H1 (cell line): ENCODE results near the gene DNAJC21. TPM values are rescaled to one million over a fixed set of nuclear protein-coding genes. Genes with fewer than 3 reads are reported as not detected.

Experiments
- CTCF ChIA-PET: fragments of 300-600 bp; sonication (Branson Sonifier 250); formaldehyde crosslinking; loops from one replicate; lab custom pipeline; 2021; ENCODE audit not compliant: partially characterized antibody; lab: Charles Lee
- POLR2A ChIA-PET: fragments of 300-600 bp; sonication (Branson Sonifier 250); formaldehyde crosslinking; loops from one replicate; lab custom pipeline; 2021; ENCODE audit warnings: inconsistent platforms; ENCODE audit not compliant: partially characterized antibody; lab: Charles Lee
- DNase-seq, 2 experiments: peaks; one replicate each; pipeline versions ENCODE4 v3.0.0 to v3.0.0-alpha.2; 2010 to 2022; ENCODE audit warnings: low spot score in 2 of 2, low read depth in 1 of 2, mixed read lengths in 1 of 2
- FAIRE-seq: peaks from 2 replicates; lab custom pipeline; 2011; peaks lifted over from hg19 to GRCh38; lab: Jason Lieb, UNC
- H2AFZ ChIP-seq: 2 replicates; pipeline ENCODE4 v1.8.1; 2012; ENCODE audit warnings: low read length, inconsistent platforms
- H2AK5ac ChIP-seq: 2 replicates; pipeline ENCODE4 v1.6.1; 2013; ENCODE audit warnings: low read depth, low read length
- H2BK120ac ChIP-seq: replicated peaks from 2 replicates; pipeline ENCODE3; 2013; ENCODE audit warnings: low read depth, low read length, inconsistent platforms
- H2BK12ac ChIP-seq: 2 replicates; pipeline ENCODE4 v1.6.1; 2013; ENCODE audit warnings: low read depth, low read length
- H2BK15ac ChIP-seq: 2 replicates; pipeline ENCODE4 v1.6.1; 2013; ENCODE audit warnings: low read length
- H2BK20ac ChIP-seq: 2 replicates; pipeline ENCODE4 v1.6.1; 2013; ENCODE audit warnings: low read length
- H2BK5ac ChIP-seq: 2 replicates; pipeline ENCODE4 v1.6.1; 2013; ENCODE audit warnings: low read depth, low read length
- H3K14ac ChIP-seq: 2 replicates; pipeline ENCODE4 v1.6.1; 2013; ENCODE audit warnings: inconsistent platforms; ENCODE audit not compliant: insufficient read length
- H3K18ac ChIP-seq: 2 replicates; pipeline ENCODE4 v1.6.1; 2013; ENCODE audit warnings: low read length; ENCODE audit errors: extremely low read depth
- H3K23ac ChIP-seq: 2 replicates; pipeline ENCODE4 v1.6.1; 2013; ENCODE audit warnings: inconsistent platforms; ENCODE audit not compliant: insufficient read length
- H3K23me2 ChIP-seq: 2 replicates; pipeline ENCODE4 v1.6.1; 2013; ENCODE audit warnings: low read depth, low read length
- H3K27ac ChIP-seq: 2 replicates; pipeline ENCODE4 v1.6.1; 2011; ENCODE audit warnings: low read depth, low read length, inconsistent platforms
- H3K27me3 ChIP-seq, 4 experiments: replicated peaks in 1 of 4; 1 replicate in 1 of 4; 2 replicates in 3 of 4; pipeline versions ENCODE4 v1.6.1 to v1.8.1; 2011 to 2013; ENCODE audit warnings: low read length in 3 of 4, mild to moderate bottlenecking in 3 of 4, inconsistent platforms in 2 of 4, mixed read lengths in 2 of 4, moderate library complexity in 1 of 4; ENCODE audit not compliant: control insufficient read depth in 3 of 4, insufficient read depth in 3 of 4; ENCODE audit errors: extremely low read depth in 1 of 4
- H3K36me3 ChIP-seq, 4 experiments: 2 replicates each; pipeline versions ENCODE4 v1.6.1 to v1.8.1; 2011 to 2013; ENCODE audit warnings: mild to moderate bottlenecking in 4 of 4, low read length in 3 of 4, moderate library complexity in 2 of 4, control low read depth in 1 of 4, inconsistent platforms in 1 of 4; ENCODE audit not compliant: insufficient read depth in 4 of 4, control insufficient read depth in 2 of 4
- H3K4ac ChIP-seq: replicated peaks from 2 replicates; pipeline ENCODE3; 2013; ENCODE audit warnings: low read length, low read depth, mixed read lengths, inconsistent platforms; ENCODE audit not compliant: insufficient read length
- H3K4me1 ChIP-seq, 4 experiments: replicated peaks in 1 of 4; 1 replicate in 1 of 4; 2 replicates in 3 of 4; pipeline versions ENCODE4 v1.6.1 to v1.8.1; 2011 to 2013; ENCODE audit warnings: low read length in 3 of 4, inconsistent platforms in 2 of 4, mixed read lengths in 1 of 4; ENCODE audit not compliant: insufficient read depth in 4 of 4, control insufficient read depth in 3 of 4
- H3K4me2 ChIP-seq, 2 experiments: 2 replicates each; pipeline versions ENCODE4 v1.6.1 to v1.8.1; 2011 to 2013; ENCODE audit warnings: low read depth in 2 of 2, low read length in 2 of 2, control low read depth in 1 of 2, inconsistent platforms in 1 of 2, mild to moderate bottlenecking in 1 of 2; ENCODE audit not compliant: insufficient read depth in 1 of 2
- H3K4me3 ChIP-seq, 4 experiments: fragments of 200-600, 300-600 bp in 1 of 4; sonication (generic), shearing (Covaris generic), sonication (Bioruptor Twin) in 1 of 4; 2 replicates each; pipeline versions ENCODE4 v1.5.1 to v1.8.1; 2011 to 2016; ENCODE audit warnings: low read length in 4 of 4, low read depth in 3 of 4, control low read depth in 2 of 4, inconsistent platforms in 2 of 4, mild to moderate bottlenecking in 2 of 4, mixed read lengths in 1 of 4, moderate library complexity in 1 of 4; ENCODE audit not compliant: insufficient read depth in 2 of 4; ENCODE audit errors: extremely low read depth in 1 of 4
- H3K56ac ChIP-seq: replicated peaks from 2 replicates; pipeline ENCODE3; 2013; ENCODE audit warnings: low read depth, mild to moderate bottlenecking, mixed read lengths, low read length, inconsistent platforms; ENCODE audit not compliant: insufficient read length
- H3K79me1 ChIP-seq: 2 replicates; pipeline ENCODE4 v1.6.1; 2013; ENCODE audit warnings: low read depth, low read length, control low read depth
- H3K79me2 ChIP-seq, 2 experiments: 2 replicates each; pipeline versions ENCODE4 v1.6.1 to v1.8.1; 2012 to 2013; ENCODE audit warnings: low read length in 2 of 2, mild to moderate bottlenecking in 2 of 2, inconsistent platforms in 1 of 2; ENCODE audit not compliant: insufficient read depth in 2 of 2, control insufficient read depth in 1 of 2
- H3K9ac ChIP-seq, 4 experiments: replicated peaks in 1 of 4; 1 replicate in 1 of 4; 2 replicates in 3 of 4; pipeline versions ENCODE4 v1.6.1 to v1.8.1; 2011 to 2013; ENCODE audit warnings: low read depth in 3 of 4, low read length in 3 of 4, control low read depth in 2 of 4, mild to moderate bottlenecking in 2 of 4, moderate library complexity in 2 of 4, inconsistent platforms in 1 of 4; ENCODE audit errors: extremely low read depth in 1 of 4
- H3K9me3 ChIP-seq, 2 experiments: 2 replicates each; pipeline versions ENCODE4 v1.6.1 to v1.8.1; 2012 to 2013; ENCODE audit warnings: mild to moderate bottlenecking in 2 of 2, moderate library complexity in 2 of 2, control low read depth in 1 of 2, inconsistent platforms in 1 of 2, low read depth in 1 of 2, low read length in 1 of 2, mixed read lengths in 1 of 2; ENCODE audit not compliant: insufficient read depth in 2 of 2
- H4K20me1 ChIP-seq, 2 experiments: replicated peaks in 1 of 2; 2 replicates each; pipeline versions ENCODE3 to v1.8.1; 2011 to 2013; ENCODE audit warnings: inconsistent platforms in 2 of 2, low read length in 2 of 2, mild to moderate bottlenecking in 1 of 2; ENCODE audit not compliant: insufficient read depth in 2 of 2, control insufficient read depth in 1 of 2
- H4K5ac ChIP-seq: 2 replicates; pipeline ENCODE4 v1.6.1; 2013; ENCODE audit warnings: low read length, low read depth, mixed read lengths, inconsistent platforms; ENCODE audit not compliant: insufficient read length
- H4K8ac ChIP-seq: 2 replicates; pipeline ENCODE4 v1.8.0; 2013; ENCODE audit warnings: mild to moderate bottlenecking, moderate library complexity, low read length, inconsistent platforms; ENCODE audit not compliant: insufficient read depth; ENCODE audit errors: extremely low read depth
- H4K91ac ChIP-seq: replicated peaks from 2 replicates; pipeline ENCODE3; 2013; ENCODE audit warnings: low read length, mixed read lengths, inconsistent platforms; ENCODE audit not compliant: insufficient read length
- BCL11A ChIP-seq, 2 experiments: IDR thresholded peaks; one replicate each; pipeline ENCODE4 v1.6.1; 2011; ENCODE audit warnings: low read depth in 2 of 2, low read length in 2 of 2, mild to moderate bottlenecking in 2 of 2
- CREB1 ChIP-seq: IDR thresholded peaks from 2 replicates; pipeline ENCODE4 v1.6.1; 2012; ENCODE audit warnings: inconsistent platforms
- GTF2F1 ChIP-seq: IDR thresholded peaks from 2 replicates; pipeline ENCODE4 v1.6.1; 2012; ENCODE audit warnings: low read depth, low read length, improper control_type of control experiment, borderline replicate concordance
- HDAC2 ChIP-seq, 2 experiments: fragments of 300-600 bp in 1 of 2; sonication (generic) in 1 of 2; IDR thresholded peaks; 2 replicates each; pipeline ENCODE4 v1.6.1; 2011 to 2012; ENCODE audit warnings: low read depth in 2 of 2, low read length in 2 of 2, mild to moderate bottlenecking in 2 of 2, moderate library complexity in 2 of 2, borderline replicate concordance in 1 of 2, inconsistent platforms in 1 of 2
- JUND ChIP-seq: IDR thresholded peaks from 2 replicates; pipeline ENCODE4 v1.6.1; 2011; ENCODE audit warnings: mild to moderate bottlenecking, improper control_type of control experiment, low read length
- PHF8 ChIP-seq: fragments of 200-600 bp; sonication (generic); conservative IDR thresholded peaks from 2 replicates; pipeline ENCODE4 v1.7.1; 2012; ENCODE audit warnings: low read depth, mild to moderate bottlenecking, inconsistent platforms, low read length, moderate library complexity
- RFX5 ChIP-seq: IDR thresholded peaks from 2 replicates; pipeline ENCODE4 v1.6.1; 2011; ENCODE audit warnings: low read depth, low read length, improper control_type of control experiment, borderline replicate concordance
- RNF2 ChIP-seq: fragments of 200-900, 300-1000 bp; sonication (generic); IDR thresholded peaks from 2 replicates; pipeline ENCODE4 v1.7.1; 2016; ENCODE audit warnings: borderline replicate concordance, low read depth, mild to moderate bottlenecking, antibody characterized with exemption, low read length; ENCODE audit not compliant: poor library complexity, severe bottlenecking; ENCODE audit errors: missing control alignments
- SAP30 ChIP-seq: fragments of 300-600 bp; sonication (generic); IDR thresholded peaks from 2 replicates; pipeline ENCODE4 v1.7.1; 2012; ENCODE audit warnings: low read length, moderate library complexity, mild to moderate bottlenecking, inconsistent platforms; ENCODE audit not compliant: insufficient read depth, insufficient replicate concordance
- SP2 ChIP-seq: IDR thresholded peaks from 2 replicates; pipeline ENCODE4 v1.6.1; 2012; ENCODE audit warnings: mild to moderate bottlenecking, low read length, inconsistent platforms
- SRF ChIP-seq: IDR thresholded peaks from 2 replicates; pipeline ENCODE4 v1.6.1; 2011; ENCODE audit warnings: mild to moderate bottlenecking, low read depth, low read length, moderate library complexity
- SUZ12 ChIP-seq: fragments of 200-600 bp; sonication (generic); IDR thresholded peaks from 2 replicates; pipeline ENCODE4 v1.6.1; 2012; ENCODE audit warnings: mild to moderate bottlenecking, inconsistent platforms, low read length, moderate library complexity, mixed read lengths
- YY1 ChIP-seq: IDR thresholded peaks from 2 replicates; pipeline ENCODE4 v1.6.1; 2011; ENCODE audit warnings: low read depth, mild to moderate bottlenecking, low read length
- ZNF274 ChIP-seq: IDR thresholded peaks from 2 replicates; pipeline ENCODE4 v1.7.0; 2012; ENCODE audit warnings: low read length, borderline replicate concordance; ENCODE audit errors: extremely low read depth
- WGBS, 2 experiments: shearing (Covaris generic) in 1 of 2; methylation state at CpG; one replicate each; pipeline versions ENCODE4 v1.1.6 to v1.1.7; 2013 to 2015; ENCODE audit warnings: low lambda C conversion rate in 2 of 2, mixed read lengths in 2 of 2, inconsistent platforms in 1 of 2, low coverage in 1 of 2, missing lambda C conversion rate in 1 of 2; ENCODE audit not compliant: insufficient replicate concordance in 2 of 2, insufficient coverage in 1 of 2, insufficient read length in 1 of 2; ENCODE audit errors: extremely low coverage in 1 of 2, missing lambda C conversion rate in 1 of 2; 5-methylcytosine and 5-hydroxymethylcytosine counted together
- polyA plus RNA-seq, 7 experiments: library from polyadenylated mRNA; depleted of rRNA in 3 of 7; stranded (reverse) in 5 of 7; unstranded in 2 of 7; fragments of >200 nt in 5 of 7; fragments of 200-250 nt in 2 of 7; gene quantifications; 1 replicate in 5 of 7; 2 replicates in 1 of 7; 4 replicates in 1 of 7; pipeline versions ENCODE4 v1.2.1 to v1.2.3, GENCODE V29; 2011 to 2013; ENCODE audit warnings: missing spikeins in 2 of 7, mixed read lengths in 2 of 7
- total RNA-seq: library from RNA; stranded (reverse); fragmentation: NEBNext Ultra II Directional; extraction: Animal tissue kit (Norgen Biotek cat#: 25700); gene quantifications from 2 replicates; pipeline ENCODE4 v1.2.1, GENCODE V29; 2021

DNAJC21 gene
- total and polyA plus RNA-seq, 2 of the 8 experiments (the other 6 are each of a cell fraction or from before 2014, with no cell fraction given): 5.1 to 47.5 TPM

- WGBS, 2 experiments: 94% methylated on average over 6 of the region's 6 CpGs; no CpG with 5 or more reads in 1 of the 2 experiments
- H3K9ac ChIP-seq: no peak overlapping the region
- H2BK120ac ChIP-seq: no peak overlapping the region
- H2AFZ ChIP-seq: no peak overlapping the region
- FAIRE-seq (no peak), DNase-seq (no peak)
- no peak overlapping the region for H4K8ac ChIP-seq
- H3K79me2 ChIP-seq: no peaks in the 10 kb centered on the region; a peak in 1 of 4 replicates
- H4K20me1 ChIP-seq: no peaks in the 10 kb centered on the region
- H4K5ac ChIP-seq: no peak overlapping the region
- peaks cover 0 to 9% (median 3%) of the 10 kb centered on the region in 4 experiments; a peak in 3 of 8 replicates for H3K36me3 ChIP-seq
- H2BK5ac ChIP-seq: no peak overlapping the region
- no peaks in the 10 kb centered on the region for H3K9me3 ChIP-seq
- no peak overlapping the region for H3K56ac ChIP-seq
- POLR2A ChIA-PET: interaction anchor here (0.8 to 1.2 kb wide), 3 partner anchors 15 to 414 kb away, joined by 3 to 5 read pairs (median 3); partner anchors contain the start of genes BRIX1 and RAD1
- H3K4me2 ChIP-seq: no peak overlapping the region
- H2BK20ac ChIP-seq: no peak overlapping the region
- no peak overlapping the region for H3K4ac ChIP-seq
- H2BK12ac ChIP-seq: no peak overlapping the region
- no peaks in the 10 kb centered on the region for H3K79me1 ChIP-seq
- no peaks in the 10 kb centered on the region for H3K23me2 ChIP-seq
- H2AK5ac ChIP-seq: no peak overlapping the region
- no peak overlapping the region for H3K18ac ChIP-seq
- no peak overlapping the region for H3K27ac ChIP-seq
- no peak overlapping the region for H4K91ac ChIP-seq
- no peak overlapping the region for H2BK15ac ChIP-seq
- H3K14ac ChIP-seq: no peak overlapping the region
- peaks cover 0 to 11% (median 0%) of the 10 kb centered on the region in 4 experiments; a peak in 1 of 7 replicates for H3K4me1 ChIP-seq
- H3K27me3 ChIP-seq: no peaks in the 10 kb centered on the region
- H3K23ac ChIP-seq: no peak overlapping the region
- H3K4me3 ChIP-seq: no peak overlapping the region
- CTCF ChIA-PET: interaction anchor here (0.8 to 1.4 kb wide), 4 partner anchors 408 to 429 kb away, joined by 3 to 4 read pairs (median 3); no protein-coding TSS in a partner anchor
- no peak for TF ChIP-seq SP2
- TF ChIP-seq BCL11A (IDR thresholded peaks at IDR 0.05; ENCODE audit: low read depth in 2 of 2, low read length in 2 of 2): no peak
- no peak for TF ChIP-seq SRF
- no peak for TF ChIP-seq JUND
- no peak for TF ChIP-seq HDAC2 (IDR thresholded peaks at IDR 0.05; ENCODE audit: borderline replicate concordance in 1 of 2, low read depth in 2 of 2, low read length in 2 of 2)
- no peak for TF ChIP-seq CREB1
- no peak for TF ChIP-seq SUZ12
- TF ChIP-seq PHF8: no peak
- TF ChIP-seq GTF2F1: no peak
- TF ChIP-seq ZNF274: no peak
- TF ChIP-seq RFX5: no peak
- TF ChIP-seq RNF2: no peak
- no peak for TF ChIP-seq SAP30
- TF ChIP-seq YY1: no peak
Measured at GRCh38 chr5:34900652-34901051, 28.7 kb upstream of the DNAJC21 start.
